Hippocampal formation (tissue), 2 donors: Measurements from ENCODE around the gene PHACTR1.

Experiments used
- DNase-seq, 2 donors: peaks; one replicate each; lab custom pipeline; 2025; lab: John Stamatoyannopoulos, UW

PHACTR1 gene

GRCh38 chr6:12952318-12952717 is 235.8 kb downstream of the PHACTR1 start:
- DNase-seq: no peak

GRCh38 chr6:12955956-12956355 is 239.4 kb downstream of the PHACTR1 start:
- no peak for DNase-seq

GRCh38 chr6:12956991-12957320 is 240.4 kb downstream of the PHACTR1 start:
- DNase-seq: no peak

GRCh38 chr6:12957321-12958051 is 240.9 kb downstream of the PHACTR1 start:
- DNase-seq: peak; percentile 72 to 77

- no peak for DNase-seq
Observed at GRCh38 chr6:12958052-12958706, 241.6 kb downstream of the PHACTR1 start.

- no peak for DNase-seq
Observed at GRCh38 chr6:12961761-12962160, 245.2 kb downstream of the PHACTR1 start.

- no peak for DNase-seq
Observed at GRCh38 chr6:12962529-12962928, 246.0 kb downstream of the PHACTR1 start.

GRCh38 chr6:12962987-12963386 is 246.4 kb downstream of the PHACTR1 start:
- no peak for DNase-seq

GRCh38 chr6:12963567-12963966 is 247.0 kb downstream of the PHACTR1 start:
- DNase-seq: no peak

- no peak for DNase-seq
Observed at GRCh38 chr6:12967686-12968085, 251.1 kb downstream of the PHACTR1 start.

GRCh38 chr6:12968290-12968689 is 251.7 kb downstream of the PHACTR1 start:
- no peak for DNase-seq

- no peak for DNase-seq
Observed at GRCh38 chr6:12968839-12969558, 252.4 kb downstream of the PHACTR1 start.

GRCh38 chr6:12969966-12970365 is 253.4 kb downstream of the PHACTR1 start:
- DNase-seq: no peak

- DNase-seq: no peak
Observed at GRCh38 chr6:12973386-12973785, 256.8 kb downstream of the PHACTR1 start.

- no peak for DNase-seq
Observed at GRCh38 chr6:12974551-12974950, 258.0 kb downstream of the PHACTR1 start.

GRCh38 chr6:12976366-12976765 is 259.8 kb downstream of the PHACTR1 start:
- no peak for DNase-seq

GRCh38 chr6:12977206-12977605 is 260.6 kb downstream of the PHACTR1 start:
- no peak for DNase-seq

- no peak for DNase-seq
Observed at GRCh38 chr6:12977806-12978205, 261.2 kb downstream of the PHACTR1 start.

GRCh38 chr6:12980741-12981140 is 264.2 kb downstream of the PHACTR1 start:
- DNase-seq: no peak

- DNase-seq: no peak
Observed at GRCh38 chr6:12984776-12985175, 268.2 kb downstream of the PHACTR1 start.

- DNase-seq: no peak
Observed at GRCh38 chr6:12987783-12988182, 271.2 kb downstream of the PHACTR1 start.

GRCh38 chr6:12990162-12990561 is 273.6 kb downstream of the PHACTR1 start:
- DNase-seq: no peak

GRCh38 chr6:12991435-12991834 is 274.9 kb downstream of the PHACTR1 start:
- DNase-seq: no peak
